ENCODE results near the gene JAG2. TPM values are rescaled to one million over a fixed set of nuclear protein-coding genes. Genes with fewer than 3 reads are reported as not detected.
A peak's percentile ranks its signal among the peaks of the same experiment; 100 is the strongest.

Gene JAG2
- total and polyA plus RNA-seq, 2 of the 13 experiments (the other 11 are each of a cell fraction or from before 2014, with no cell fraction given) = 0.04 to 0.16 TPM

DNA sequence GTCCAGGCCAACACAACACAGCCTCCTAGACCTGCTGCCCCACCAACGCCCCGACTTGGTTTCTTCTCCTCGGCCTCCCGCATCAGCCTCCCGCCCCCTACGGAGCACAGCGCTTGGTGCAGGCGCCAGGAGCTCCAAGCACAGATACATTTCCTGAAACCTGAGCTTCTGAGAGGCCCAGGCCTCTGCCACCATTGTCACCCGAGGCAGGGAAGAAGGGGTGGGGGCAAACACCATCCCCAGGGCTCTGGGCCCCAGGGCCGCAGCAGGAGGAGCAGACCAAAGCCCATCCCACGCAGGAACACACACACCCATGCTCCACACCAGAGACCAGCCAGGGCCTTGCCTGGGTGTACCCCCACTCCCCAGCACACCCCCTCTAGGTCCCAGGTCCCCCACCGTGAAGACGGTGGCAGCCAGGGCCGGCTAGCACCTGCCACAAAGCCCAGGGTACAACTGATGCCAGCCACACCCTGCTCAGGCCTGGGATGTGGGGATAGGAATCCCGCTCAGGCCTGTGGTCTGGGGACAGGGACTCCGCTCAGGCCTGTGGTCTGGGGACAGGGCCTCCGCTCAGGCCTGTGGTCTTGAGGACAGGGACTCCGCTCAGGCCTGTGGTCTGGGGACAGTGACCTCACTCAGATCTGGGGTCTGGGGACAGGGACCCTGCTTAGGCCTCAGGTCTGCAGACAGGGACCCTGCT is 5.4 kb downstream of the JAG2 start:
- POLR2A ChIA-PET = no interaction called here
- no peak overlapping the region for H3K27ac ChIP-seq (ENCODE audit: extremely low read length, insufficient read depth, low read length)

DNA sequence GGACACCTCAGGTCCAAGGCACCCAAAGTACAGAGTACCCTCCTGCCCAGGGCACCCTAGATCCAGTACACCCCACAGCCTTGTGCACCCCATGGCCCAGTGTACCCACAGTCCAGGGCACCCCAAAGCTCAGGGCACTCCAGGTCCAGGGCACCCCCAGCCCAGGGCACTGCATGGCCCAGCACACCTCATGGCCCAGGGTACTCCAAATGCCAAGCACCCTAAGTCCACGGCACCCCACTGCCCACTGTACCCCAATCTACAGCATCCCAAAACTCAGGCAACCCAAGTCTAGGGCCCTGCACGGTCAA is 6.0 kb downstream of the JAG2 start:
- Histone ChIP-seq H3K4me3 (replicated peaks in 1 of 3; ENCODE audit: insufficient read depth in 1 of 3, low read depth in 2 of 3, low read length in 3 of 3) (no peak overlapping the region), H3K4me1 (ENCODE audit: insufficient read depth, low read length) (no peaks in the 10 kb centered on the region), H4K20me1 (ENCODE audit: insufficient read depth, low read length) (no peaks in the 10 kb centered on the region; the same call in 1 of the 2 replicates), H3K27me3 (ENCODE audit: control insufficient read depth in 1 of 2, insufficient read depth in 2 of 2, low read length in 2 of 2) (peaks cover 22 to 63% of the 10 kb centered on the region in 2 experiments), H2AFZ (ENCODE audit: low read length) (no peak overlapping the region), H3K36me3 (replicated peaks in 1 of 2; ENCODE audit: control insufficient read depth in 1 of 2, insufficient read depth in 2 of 2, low read length in 2 of 2) (no peaks in the 10 kb centered on the region), H3K9me3 (ENCODE audit: low read length) (no peaks in the 10 kb centered on the region), H3K27ac (ENCODE audit: extremely low read length, insufficient read depth, low read length) (no peak overlapping the region), H3K9ac (ENCODE audit: insufficient read depth, low read depth, low read length) (no peak overlapping the region), H3K4me2 (ENCODE audit: low read depth, low read length) (no peak overlapping the region), H3K79me2 (ENCODE audit: insufficient read depth, low read length) (no peaks in the 10 kb centered on the region)
- ChIA-PET CTCF (ENCODE audit: low intra/inter-chr PET ratio, low total read pairs) (no interaction called here), POLR2A (no interaction called here)
- BruUV-seq (replicated peaks) = no TSS peak
- FAIRE-seq (no peak), DNase-seq (ENCODE audit: low spot score) (no peak), ATAC-seq (no peak)
- in situ Hi-C loops (cut with HindIII; ENCODE audit: extremely low pct_ligation_motif_present, low pct_unique_long_range_greater_than_20kb) = no loop called here
- intact Hi-C loops (cut with micrococcal nuclease; ENCODE audit: unreplicated experiment) = no loop called here
- WGBS (ENCODE audit: low lambda C conversion rate) = no CpG with 5 or more reads among the region's 2 CpGs
- TF ChIP-seq ZNF367 (CRISPR knock-in tag; IDR thresholded peaks at IDR 0.05; ENCODE audit: borderline replicate concordance) = no peak
- TF ChIP-seq, protein P1, sequence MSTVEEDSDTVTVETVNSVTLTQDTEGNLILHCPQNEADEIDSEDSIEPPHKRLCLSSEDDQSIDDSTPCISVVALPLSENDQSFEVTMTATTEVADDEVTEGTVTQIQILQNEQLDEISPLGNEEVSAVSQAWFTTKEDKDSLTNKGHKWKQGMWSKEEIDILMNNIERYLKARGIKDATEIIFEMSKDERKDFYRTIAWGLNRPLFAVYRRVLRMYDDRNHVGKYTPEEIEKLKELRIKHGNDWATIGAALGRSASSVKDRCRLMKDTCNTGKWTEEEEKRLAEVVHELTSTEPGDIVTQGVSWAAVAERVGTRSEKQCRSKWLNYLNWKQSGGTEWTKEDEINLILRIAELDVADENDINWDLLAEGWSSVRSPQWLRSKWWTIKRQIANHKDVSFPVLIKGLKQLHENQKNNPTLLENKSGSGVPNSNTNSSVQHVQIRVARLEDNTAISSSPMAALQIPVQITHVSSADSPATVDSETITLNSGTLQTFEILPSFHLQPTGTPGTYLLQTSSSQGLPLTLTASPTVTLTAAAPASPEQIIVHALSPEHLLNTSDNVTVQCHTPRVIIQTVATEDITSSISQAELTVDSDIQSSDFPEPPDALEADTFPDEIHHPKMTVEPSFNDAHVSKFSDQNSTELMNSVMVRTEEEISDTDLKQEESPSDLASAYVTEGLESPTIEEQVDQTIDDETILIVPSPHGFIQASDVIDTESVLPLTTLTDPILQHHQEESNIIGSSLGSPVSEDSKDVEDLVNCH (CRISPR knock-in tag; IDR thresholded peaks at IDR 0.05) = no peak
- no peak for TF ChIP-seq ZNF674 (CRISPR knock-in tag; IDR thresholded peaks at IDR 0.05; ENCODE audit: low read depth)
- no peak for TF ChIP-seq HDAC6 (IDR thresholded peaks at IDR 0.05; ENCODE audit: low read depth, low read length)
- no peak for TF ChIP-seq ZFP90 (CRISPR knock-in tag; IDR thresholded peaks at IDR 0.05; ENCODE audit: borderline replicate concordance)
- no peak for TF ChIP-seq PHF5A (CRISPR knock-in tag; IDR thresholded peaks at IDR 0.05; ENCODE audit: low read depth, unreplicated experiment)
- no peak for TF ChIP-seq PLRG1 (conservative IDR thresholded peaks at IDR 0.05)
- no peak for TF ChIP-seq ZNF713 (CRISPR knock-in tag; IDR thresholded peaks at IDR 0.05)
- no peak for TF ChIP-seq NCOA2 (CRISPR knock-in tag; IDR thresholded peaks at IDR 0.05)
- TF ChIP-seq MTF2 (CRISPR knock-in tag; IDR thresholded peaks at IDR 0.05; ENCODE audit: borderline replicate concordance) = no peak
- no peak for TF ChIP-seq ZFP36L2 (CRISPR knock-in tag; IDR thresholded peaks at IDR 0.05)
- no peak for TF ChIP-seq SRSF4 (IDR thresholded peaks at IDR 0.05; ENCODE audit: low read depth, low read length, poor library complexity, severe bottlenecking)
- no peak for TF ChIP-seq NBN (conservative IDR thresholded peaks at IDR 0.05)

More for the DNA sequence above, 5.4 kb downstream of the JAG2 start:
- BruUV-seq (replicated peaks) = no TSS peak
- CTCF ChIA-PET (ENCODE audit: low intra/inter-chr PET ratio, low total read pairs) = no interaction called here
- peaks cover 22 to 64% of the 10 kb centered on the region in 2 experiments for H3K27me3 ChIP-seq (ENCODE audit: control insufficient read depth in 1 of 2, insufficient read depth in 2 of 2, low read length in 2 of 2)
- no peaks in the 10 kb centered on the region for H3K9me3 ChIP-seq (ENCODE audit: low read length)
- intact Hi-C loops (cut with micrococcal nuclease; ENCODE audit: unreplicated experiment) (no loop called here), in situ Hi-C loops (cut with HindIII; ENCODE audit: extremely low pct_ligation_motif_present, low pct_unique_long_range_greater_than_20kb) (no loop called here)
- no peak for TF ChIP-seq FOXM1 (CRISPR knock-in tag; IDR thresholded peaks at IDR 0.05)
- no peak for TF ChIP-seq TP53 (CRISPR knock-in tag; conservative IDR thresholded peaks at IDR 0.05)
- no peak for TF ChIP-seq AKAP8 (CRISPR knock-in tag; IDR thresholded peaks at IDR 0.05)
- peak; percentile 49; the same call in 1 of the 2 replicates for TF ChIP-seq SIX4 (CRISPR knock-in tag; IDR thresholded peaks at IDR 0.05)
- TF ChIP-seq, protein P2, sequence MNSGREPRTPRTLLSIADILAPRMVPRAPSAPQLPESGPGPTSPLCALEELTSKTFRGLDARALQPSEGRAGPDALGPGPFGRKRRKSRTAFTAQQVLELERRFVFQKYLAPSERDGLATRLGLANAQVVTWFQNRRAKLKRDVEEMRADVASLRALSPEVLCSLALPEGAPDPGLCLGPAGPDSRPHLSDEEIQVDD (CRISPR knock-in tag; IDR thresholded peaks at IDR 0.05; ENCODE audit: borderline replicate concordance) = no peak
- no peak for TF ChIP-seq ZNF207 (IDR thresholded peaks at IDR 0.05; ENCODE audit: borderline replicate concordance)
- no peak for TF ChIP-seq ZNF484 (CRISPR knock-in tag; IDR thresholded peaks at IDR 0.05; ENCODE audit: borderline replicate concordance, low read depth)
- no peak for TF ChIP-seq POLR2AphosphoS2 (IDR thresholded peaks at IDR 0.05; ENCODE audit: low read depth, low read length)
- no peak for TF ChIP-seq ZSCAN25 (CRISPR knock-in tag; IDR thresholded peaks at IDR 0.05)
- no peak overlapping the region for H3K9ac ChIP-seq (ENCODE audit: insufficient read depth, low read depth, low read length)
- no peak overlapping the region for H2AFZ ChIP-seq (ENCODE audit: low read length)
- WGBS (ENCODE audit: low lambda C conversion rate) = 13% methylated on average over 9 of the region's 18 CpGs
- no peaks in the 10 kb centered on the region for H3K36me3 ChIP-seq (replicated peaks in 1 of 2; ENCODE audit: control insufficient read depth in 1 of 2, insufficient read depth in 2 of 2, low read length in 2 of 2)
- ATAC-seq (peak; percentile 5; the same call in 1 of the 3 replicates), FAIRE-seq (no peak), DNase-seq (ENCODE audit: low spot score) (no peak)
- no peak overlapping the region for H3K4me2 ChIP-seq (ENCODE audit: low read depth, low read length)
- no peaks in the 10 kb centered on the region for H3K4me1 ChIP-seq (ENCODE audit: insufficient read depth, low read length)
- no peaks in the 10 kb centered on the region; the same call in 1 of the 2 replicates for H4K20me1 ChIP-seq (ENCODE audit: insufficient read depth, low read length)
- H3K79me2 ChIP-seq (ENCODE audit: insufficient read depth, low read length) = no peaks in the 10 kb centered on the region
- H3K4me3 ChIP-seq (replicated peaks in 1 of 3; ENCODE audit: insufficient read depth in 1 of 3, low read depth in 2 of 3, low read length in 3 of 3) = no peak overlapping the region
